GM18520 (cell line): ENCODE results near the gene BRI3.

Experiments
- ATAC-seq: cut with Tn5 transposase; IDR thresholded peaks from one replicate; pipeline ENCODE4 v1.9.1; 2021; ENCODE audit not compliant: unreplicated experiment

Gene BRI3

DNA sequence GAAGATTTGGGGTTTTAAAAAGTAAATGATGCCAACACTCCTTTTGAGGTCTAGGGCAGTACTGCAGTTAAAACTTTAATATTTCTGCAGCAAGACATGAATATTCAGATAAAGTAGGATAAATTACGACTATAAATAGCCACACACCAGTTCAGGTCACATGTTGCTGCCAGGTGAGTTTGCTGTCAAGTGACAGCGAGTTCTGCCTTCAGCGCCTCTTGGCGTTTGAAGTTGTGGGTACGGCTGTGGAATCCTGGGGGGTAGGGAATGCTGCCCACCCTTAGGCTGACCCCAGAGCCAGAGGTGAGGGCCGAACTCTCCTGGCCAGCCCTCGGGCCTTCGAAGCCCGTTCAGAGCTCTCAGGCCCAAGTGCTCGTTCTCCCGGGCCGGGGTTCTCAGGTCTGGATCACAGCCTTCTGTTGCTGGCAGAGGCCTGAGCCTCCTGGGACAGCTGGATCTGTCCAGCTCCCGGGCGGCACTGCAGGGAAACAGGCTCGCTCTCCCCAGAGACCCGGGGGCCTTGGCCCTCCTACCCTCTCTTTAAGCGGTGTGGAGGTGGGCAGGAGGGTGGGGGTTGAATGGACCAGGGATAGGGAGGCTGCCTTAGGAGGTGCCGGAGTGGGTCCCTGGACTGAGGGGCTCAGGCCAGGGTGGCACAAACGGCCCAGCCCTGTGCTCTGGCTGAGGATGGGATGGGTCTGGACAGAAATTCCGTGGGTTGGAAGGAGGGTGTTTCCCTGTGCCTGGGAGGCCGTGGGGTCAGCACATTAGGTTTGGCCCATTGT is 5.4 kb downstream of the BRI3 start:
- no peak for ATAC-seq

DNA sequence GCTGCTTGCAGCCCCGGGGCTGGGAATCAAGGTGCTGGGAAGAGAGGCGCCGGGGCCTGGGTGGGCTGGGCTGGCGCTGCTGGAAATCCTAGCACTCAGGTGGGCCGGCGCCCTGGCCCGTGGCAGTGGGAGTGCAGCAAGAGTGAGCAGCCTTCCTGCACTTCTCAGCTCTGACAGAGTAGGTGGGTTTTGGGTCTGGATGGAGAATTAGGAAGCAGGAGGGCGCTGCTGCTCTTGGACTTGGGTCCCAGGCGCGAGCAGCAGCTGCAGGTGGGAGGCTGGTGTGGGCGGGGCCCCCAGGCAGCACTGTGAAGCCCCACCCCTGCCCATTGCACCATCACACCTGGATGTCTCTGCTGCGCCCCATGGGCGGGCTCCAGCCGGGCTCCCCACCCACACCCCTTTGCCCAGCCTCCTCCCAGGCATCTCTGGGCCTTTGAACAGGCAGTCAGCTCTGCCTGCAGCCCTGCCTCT is 6.0 kb downstream of the BRI3 start:
- ATAC-seq = no peak

DNA sequence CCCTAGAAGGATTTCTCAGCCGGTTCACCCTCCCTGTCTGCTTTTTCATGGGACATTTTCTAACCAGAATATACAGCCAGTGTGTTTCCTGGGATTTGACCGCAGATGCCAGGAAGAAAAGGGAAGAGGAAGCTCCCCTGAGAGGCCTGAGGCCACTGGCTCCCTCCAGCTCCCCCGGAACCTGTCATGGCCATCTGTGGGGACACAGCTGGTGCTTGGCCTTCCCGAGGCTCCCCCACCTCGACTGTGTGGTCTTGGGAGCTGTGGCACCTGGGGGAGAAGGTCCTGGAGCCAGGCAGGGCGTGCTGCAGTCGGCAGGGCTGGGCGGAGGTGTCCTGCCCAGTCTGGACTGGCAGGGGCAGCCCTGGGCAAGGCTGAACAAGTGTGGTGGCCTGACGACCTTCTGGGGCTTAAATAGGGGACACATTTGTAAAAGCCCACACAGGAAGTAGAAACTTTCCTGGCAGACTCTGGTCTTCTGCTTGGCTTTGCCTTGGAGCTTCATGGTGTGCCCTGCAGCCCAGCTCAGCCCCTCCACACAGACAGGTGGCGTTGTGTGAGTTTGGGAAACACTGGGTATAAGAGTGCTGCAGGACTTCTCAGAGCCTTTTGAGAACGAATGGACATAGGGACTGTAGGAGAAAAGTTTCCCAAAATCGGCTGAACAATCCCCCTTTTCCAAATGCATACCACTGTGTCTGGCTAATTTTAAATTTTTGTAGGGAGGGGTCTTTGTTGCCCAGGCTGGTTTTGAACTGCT is 6.8 kb downstream of the BRI3 start:
- ATAC-seq = no peak

GRCh38 chr7:98289333-98289875 is 7.9 kb downstream of the BRI3 start:
- ATAC-seq = no peak

- no peak for ATAC-seq
Measured at GRCh38 chr7:98291717-98292116, 10.2 kb downstream of the BRI3 start.

- ATAC-seq = no peak
Measured at GRCh38 chr7:98293265-98293664, 11.8 kb downstream of the BRI3 start.

DNA sequence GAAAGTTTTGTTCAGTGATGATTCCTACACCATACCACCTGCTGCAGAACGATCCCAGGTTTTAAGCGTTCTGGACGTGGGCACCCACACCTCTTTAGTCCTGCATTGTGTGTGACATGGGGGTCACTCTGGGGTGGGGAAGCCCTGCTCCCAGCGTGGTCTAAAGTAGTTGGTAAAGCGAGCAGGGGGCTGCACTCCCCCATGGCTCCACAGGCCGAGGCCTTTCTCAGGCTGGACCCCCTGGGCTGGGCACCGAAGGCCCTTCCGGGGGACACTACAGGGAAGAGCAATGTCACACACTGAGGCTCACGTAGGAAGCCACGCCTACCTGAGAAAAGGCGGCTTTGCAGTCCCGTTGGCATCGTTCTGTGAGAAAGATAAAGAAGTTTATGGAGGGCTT is 12.3 kb downstream of the BRI3 start:
- ATAC-seq = no peak

DNA sequence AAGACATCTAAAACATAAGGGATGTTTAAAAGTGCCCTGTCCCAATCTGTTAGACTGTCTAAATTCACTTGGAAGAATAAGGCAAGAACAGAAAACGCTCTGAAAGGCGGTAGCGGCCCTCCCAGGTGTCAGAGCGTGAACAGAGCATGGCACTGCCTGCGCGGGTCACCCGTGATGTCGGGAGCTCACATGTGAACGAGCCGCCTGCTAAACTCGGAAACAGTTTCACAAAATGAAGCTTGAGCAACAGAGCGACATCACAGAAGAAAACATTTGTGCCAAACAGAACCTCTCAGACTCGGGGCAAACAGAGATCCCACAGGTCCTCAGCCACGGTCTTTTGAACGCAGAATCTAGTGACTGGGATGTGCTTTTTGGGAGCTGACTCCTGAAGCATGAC is 12.8 kb downstream of the BRI3 start:
- no peak for ATAC-seq

DNA sequence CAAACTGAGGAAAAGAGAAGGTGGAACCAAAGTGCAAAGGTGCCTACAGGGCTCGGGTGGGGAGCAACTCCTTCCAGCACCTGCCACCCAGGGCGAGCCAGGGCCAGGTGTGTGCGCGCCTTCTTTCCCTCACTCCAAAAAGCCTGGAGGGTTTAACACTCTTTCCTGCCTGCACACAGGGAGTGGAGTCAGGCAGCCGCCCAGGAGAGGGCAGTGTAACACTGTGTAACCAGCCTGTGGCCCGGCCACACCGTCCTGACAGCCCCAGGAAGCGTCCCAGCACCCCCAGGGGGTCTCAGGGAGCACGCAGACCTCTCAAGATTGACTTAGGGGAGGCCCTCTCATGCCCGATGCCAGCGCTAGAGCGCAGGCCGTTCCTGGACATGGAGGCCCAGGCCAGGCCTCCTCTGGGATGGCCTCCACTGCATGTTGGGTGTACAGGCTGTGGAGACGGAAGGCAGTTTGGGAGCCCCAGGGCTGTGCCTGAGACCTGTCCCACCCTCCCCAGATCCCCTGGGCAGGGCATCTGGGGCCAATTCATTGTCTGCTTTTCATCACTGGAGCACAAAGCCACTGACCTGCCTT is 13.4 kb downstream of the BRI3 start:
- ATAC-seq = peak; percentile 52

DNA sequence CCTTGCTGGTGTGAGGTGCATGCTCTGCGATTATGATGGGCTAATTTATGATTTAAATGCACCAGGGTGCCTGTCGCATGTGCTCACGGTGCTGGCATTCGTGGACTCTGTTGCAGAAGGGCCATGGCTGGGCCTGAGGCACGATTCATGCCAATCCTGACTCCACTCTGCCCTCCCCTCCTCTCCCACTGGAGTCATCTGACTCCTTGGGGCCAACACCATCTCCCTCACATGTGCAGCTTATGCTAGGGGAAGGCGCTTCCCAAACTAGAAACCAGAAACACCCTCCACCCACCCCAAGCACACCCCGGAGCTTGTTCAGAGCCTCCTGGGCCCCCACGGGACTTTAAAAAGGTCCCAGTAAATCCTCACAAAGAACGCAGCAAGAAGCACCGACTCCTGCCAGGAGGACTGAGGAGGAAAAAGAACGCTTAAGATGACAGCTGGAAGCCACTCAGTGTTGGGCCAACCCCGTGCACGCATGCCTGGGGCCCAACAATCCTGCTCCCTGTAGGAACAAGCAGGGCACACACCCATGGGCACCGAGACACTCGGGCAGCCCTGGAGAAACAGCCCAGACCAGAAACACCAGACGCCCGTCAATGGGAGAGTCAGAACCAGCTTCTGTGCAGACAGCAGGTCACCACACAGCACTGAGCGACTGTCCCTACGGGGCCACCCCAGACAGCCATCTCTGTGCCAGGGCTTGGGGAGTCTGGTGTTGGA is 14.1 kb downstream of the BRI3 start:
- ATAC-seq = no peak

GRCh38 chr7:98296833-98297232 is 15.3 kb downstream of the BRI3 start:
- no peak for ATAC-seq

DNA sequence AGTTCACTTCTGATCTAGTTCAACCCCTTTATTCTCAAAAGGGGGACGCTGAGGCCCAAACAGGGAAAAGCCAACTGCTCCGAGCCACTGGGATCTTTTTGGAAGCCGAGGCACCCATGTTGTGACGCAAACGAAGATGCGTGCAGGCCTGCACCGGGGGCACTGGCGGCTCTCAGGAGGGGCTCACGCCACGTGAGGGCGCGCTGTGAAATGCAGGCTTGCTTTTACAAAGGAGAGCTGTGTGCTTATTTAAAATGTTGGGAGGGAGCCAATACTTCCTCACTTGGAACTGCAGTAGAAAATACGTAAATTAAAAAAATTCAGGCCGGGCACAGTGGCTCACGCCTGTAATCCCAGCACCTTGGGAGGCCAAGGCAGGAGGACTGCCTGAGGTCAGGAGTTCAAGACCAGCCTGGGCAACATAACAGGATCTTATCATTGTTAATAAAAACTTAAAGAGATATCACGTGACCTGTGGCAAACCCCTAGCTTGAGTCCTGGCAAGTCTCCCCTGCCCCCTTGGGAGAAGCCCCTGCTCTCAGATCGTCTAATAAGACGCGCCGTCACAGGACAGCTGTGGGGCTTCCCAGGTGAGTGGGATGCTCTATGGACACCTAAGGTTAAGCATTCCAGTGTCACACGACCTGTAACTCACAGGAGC is 16.3 kb downstream of the BRI3 start:
- ATAC-seq = no peak

DNA sequence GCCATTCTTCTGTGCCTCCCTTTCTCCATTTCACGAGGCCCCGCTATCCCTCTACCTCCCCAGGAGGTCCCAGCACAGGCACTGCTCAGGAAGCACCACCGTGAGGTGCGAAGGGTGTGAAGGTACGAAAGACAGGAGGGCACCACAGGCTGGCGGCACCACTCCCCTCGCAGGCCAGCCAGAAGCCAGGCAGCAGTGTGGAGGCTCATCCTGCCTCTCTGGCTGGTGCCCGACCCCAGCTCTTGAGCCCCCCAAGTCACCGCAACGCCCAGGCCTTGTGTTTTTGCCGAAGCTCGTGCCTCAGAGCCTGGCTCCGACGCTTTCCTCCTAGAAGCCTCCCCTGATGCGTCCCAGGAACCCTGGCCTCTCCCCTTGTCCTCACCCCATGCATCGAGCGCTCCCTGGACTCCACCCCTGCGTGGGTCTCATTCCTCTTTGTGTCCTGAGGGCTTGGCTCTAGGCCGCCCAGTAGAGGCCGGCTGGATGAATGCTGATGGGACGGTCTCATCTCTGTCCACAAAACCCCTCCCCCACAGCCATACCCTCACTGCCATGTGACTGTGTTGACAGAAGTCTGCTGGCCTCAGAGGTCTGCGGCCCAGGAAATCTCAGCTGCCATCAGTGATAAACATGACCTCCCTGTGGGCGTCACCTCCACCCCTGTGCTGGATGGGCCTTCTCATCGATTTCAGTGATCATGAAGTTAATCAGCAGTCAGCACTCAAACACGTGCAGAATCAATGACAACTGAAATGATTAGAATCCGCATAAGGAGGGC is 19.3 kb downstream of the BRI3 start:
- no peak for ATAC-seq

DNA sequence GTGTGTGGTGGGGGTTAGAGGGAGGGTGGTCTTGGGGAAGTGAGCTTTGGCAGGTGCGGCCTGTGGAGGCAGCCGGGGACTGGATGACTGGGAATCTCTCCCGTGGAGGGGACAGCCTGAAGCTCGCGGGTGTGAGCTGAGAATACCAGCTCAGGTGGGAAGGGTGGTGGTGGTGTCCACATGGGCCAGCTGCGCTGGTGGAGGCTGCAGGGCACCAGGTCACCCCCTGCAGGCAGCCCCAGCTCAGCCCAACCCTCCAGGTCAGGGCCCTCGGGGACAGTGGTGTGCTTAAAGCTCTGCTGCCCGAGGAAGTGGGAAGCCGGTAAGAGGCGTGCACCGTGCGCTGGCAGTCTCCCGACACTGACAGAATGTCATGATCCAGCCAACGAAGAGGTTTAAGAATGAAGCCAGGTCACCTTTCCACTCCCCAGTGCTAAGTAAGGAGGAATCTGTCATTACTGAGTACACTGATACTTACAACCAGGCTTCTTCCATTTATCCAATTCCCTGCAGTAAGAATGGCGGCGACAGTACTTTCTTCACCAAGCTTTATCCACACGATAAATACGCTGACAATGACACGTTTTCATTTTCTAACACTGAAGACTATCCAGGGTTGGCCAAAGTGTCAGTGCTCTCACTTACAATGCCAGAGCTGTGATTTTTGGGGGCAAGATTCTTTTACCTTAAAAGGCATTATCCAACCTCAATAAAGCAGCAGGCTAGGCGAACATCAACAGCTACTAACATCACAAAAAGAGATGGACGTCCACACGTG is 20.4 kb downstream of the BRI3 start:
- no peak for ATAC-seq

DNA sequence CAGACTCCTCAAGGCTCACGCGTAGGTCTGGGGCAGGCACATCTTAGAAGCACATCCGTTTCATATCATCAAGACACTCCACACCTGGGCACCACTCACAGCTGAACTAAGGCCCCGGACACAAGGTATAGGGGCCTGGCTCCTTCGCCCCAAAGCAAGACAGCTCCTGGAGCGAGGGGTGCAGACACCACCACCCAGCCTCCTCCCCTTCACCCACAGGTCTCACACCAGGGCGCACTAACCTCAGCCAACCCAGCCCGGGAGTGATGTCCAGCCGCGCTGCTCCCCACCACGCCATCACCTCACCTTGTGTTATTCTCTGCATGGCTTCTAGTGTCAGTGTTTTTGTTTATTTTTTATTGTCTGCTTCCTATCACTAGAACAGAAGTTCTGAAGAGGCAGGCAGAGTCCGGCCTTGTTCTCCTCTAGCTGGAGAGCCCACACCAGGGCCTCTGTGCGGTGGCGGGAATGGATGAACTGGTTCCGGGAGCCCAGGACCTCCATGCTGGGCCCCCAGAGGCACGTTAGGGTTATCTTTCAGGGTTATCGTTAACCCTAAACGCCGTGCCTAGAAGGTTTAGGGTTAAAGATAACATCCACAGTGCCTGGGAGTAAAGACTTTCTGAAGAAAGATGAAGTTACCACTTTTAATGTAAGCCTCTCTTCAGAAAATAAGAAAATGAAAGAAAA is 21.8 kb downstream of the BRI3 start:
- ATAC-seq = no peak

DNA sequence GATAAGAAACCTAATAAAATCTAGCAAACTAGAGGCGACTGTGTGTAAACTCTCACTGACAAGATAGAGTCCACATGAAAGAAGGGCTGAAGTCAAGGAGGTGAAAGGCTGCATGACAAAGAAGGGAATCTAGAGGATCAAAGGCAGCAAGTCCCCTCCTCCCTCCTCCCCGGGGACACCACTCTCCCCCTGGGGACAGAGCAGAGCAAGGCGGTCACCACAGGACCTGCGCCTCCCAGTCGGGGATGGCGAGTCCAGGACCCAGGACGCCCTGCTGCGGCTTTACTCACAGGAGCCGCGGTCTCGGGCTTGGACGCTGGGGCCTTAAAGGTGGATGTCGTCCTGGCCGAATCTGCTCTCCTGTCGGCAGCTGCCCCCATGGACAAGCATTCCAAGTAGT is 22.4 kb downstream of the BRI3 start:
- no peak for ATAC-seq

GRCh38 chr7:98305951-98306535 is 24.6 kb downstream of the BRI3 start:
- ATAC-seq = no peak

- ATAC-seq = no peak
Measured at GRCh38 chr7:98307971-98308466, 26.5 kb downstream of the BRI3 start.
